RWPE2 (cell line): ENCODE measurements around the gene ACAP3.

Source experiments
- ATAC-seq: fragments of 200-7000 bp; cut with Tn5 transposase; 3 replicates; pipeline ENCODE4 v1.9.1; 2021; ENCODE audit warnings: low read depth
- DNase-seq: peaks from one replicate; pipeline ENCODE4 v3.0.0-alpha.2; 2020; ENCODE audit warnings: low spot score
- H3K27ac ChIP-seq: fragments of 450-650 bp; 2 replicates; pipeline ENCODE4 v1.5.1; 2017; ENCODE audit warnings: mild to moderate bottlenecking; ENCODE audit not compliant: poor library complexity, severe bottlenecking
- H3K27me3 ChIP-seq: fragments of 250-450 bp; sonication (Bioruptor Pico); 2 replicates; pipeline ENCODE4 v1.5.1; 2021; ENCODE audit warnings: mild to moderate bottlenecking, moderate library complexity; ENCODE audit not compliant: insufficient read depth, poor library complexity, severe bottlenecking
- H3K36me3 ChIP-seq: fragments of 250-450 bp; sonication (Bioruptor Pico); 2 replicates; pipeline ENCODE4 v1.5.1; 2020; ENCODE audit warnings: low read depth, mild to moderate bottlenecking, moderate library complexity
- H3K4me1 ChIP-seq: fragments of 250-450 bp; sonication (Bioruptor Pico); 2 replicates; pipeline ENCODE4 v1.5.1; 2021; ENCODE audit warnings: mild to moderate bottlenecking, moderate library complexity; ENCODE audit not compliant: insufficient read depth, poor library complexity, severe bottlenecking
- H3K4me3 ChIP-seq: fragments of 250-450 bp; sonication (Bioruptor Pico); 2 replicates; pipeline ENCODE4 v1.5.1; 2021; ENCODE audit warnings: mild to moderate bottlenecking, moderate library complexity; ENCODE audit not compliant: severe bottlenecking
- H3K9me3 ChIP-seq: fragments of 250-450 bp; sonication (Bioruptor Pico); 2 replicates; pipeline ENCODE4 v1.5.1; 2021; ENCODE audit warnings: mild to moderate bottlenecking, moderate library complexity; ENCODE audit not compliant: severe bottlenecking
- TF ChIP-seq, protein P1 (sequence below): fragments of 450-650 bp; IDR thresholded peaks from one replicate; pipeline ENCODE4 v1.5.1; 2017; ENCODE audit warnings: mild to moderate bottlenecking, moderate library complexity; ENCODE audit not compliant: poor library complexity, severe bottlenecking

ACAP3 gene

DNA sequence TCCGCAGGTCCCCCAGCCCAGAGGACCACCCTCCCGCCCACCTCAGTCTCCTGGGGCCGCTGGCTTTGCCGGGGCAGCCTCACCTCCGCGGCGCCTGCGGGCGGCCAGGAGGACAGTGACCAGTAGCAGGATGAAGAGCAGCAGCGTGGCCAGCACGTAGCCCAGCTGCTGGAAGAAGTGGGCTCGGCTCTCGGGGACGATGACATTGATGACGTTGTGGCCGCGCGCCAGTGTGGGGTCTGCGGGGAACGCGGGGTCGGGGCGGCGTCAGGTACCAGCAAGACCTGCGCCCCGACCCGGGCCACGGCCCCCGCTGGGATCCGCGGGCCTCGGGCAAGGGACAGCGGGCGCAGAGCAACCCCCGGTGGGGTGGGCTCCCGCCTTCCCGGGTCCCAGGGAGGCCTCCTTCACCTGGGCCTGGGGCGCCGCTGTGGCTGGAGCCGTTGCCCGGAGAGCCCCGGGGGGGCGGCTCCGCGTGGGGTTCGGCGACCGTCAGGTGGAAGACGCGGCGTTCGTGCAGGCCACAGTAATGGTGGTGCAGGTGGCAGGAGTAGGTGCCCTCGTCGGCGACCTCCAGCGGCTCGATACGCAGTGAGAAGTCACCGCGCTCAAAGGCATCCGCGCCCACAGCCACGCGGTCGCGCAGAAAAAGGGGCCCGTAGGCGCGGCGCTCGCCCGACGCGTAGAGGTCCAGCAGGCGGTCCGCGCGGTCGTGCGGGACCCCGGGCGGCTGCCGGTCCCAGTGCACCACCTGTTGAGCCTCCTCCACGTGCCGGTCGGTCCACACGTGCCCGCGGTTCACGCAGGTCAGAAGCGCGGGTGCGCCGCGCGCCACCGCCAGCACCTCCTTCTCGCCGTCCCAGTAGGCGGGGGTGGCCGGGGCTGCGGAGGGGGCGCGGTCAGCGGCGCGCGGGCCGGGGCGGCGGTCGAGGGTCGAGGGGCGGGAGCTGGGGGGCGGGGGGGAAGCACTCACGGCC lies 46.8 kb upstream of the ACAP3 start:
- H3K9me3 ChIP-seq: no peaks in the 10 kb centered on the region
- TF ChIP-seq, protein P1, sequence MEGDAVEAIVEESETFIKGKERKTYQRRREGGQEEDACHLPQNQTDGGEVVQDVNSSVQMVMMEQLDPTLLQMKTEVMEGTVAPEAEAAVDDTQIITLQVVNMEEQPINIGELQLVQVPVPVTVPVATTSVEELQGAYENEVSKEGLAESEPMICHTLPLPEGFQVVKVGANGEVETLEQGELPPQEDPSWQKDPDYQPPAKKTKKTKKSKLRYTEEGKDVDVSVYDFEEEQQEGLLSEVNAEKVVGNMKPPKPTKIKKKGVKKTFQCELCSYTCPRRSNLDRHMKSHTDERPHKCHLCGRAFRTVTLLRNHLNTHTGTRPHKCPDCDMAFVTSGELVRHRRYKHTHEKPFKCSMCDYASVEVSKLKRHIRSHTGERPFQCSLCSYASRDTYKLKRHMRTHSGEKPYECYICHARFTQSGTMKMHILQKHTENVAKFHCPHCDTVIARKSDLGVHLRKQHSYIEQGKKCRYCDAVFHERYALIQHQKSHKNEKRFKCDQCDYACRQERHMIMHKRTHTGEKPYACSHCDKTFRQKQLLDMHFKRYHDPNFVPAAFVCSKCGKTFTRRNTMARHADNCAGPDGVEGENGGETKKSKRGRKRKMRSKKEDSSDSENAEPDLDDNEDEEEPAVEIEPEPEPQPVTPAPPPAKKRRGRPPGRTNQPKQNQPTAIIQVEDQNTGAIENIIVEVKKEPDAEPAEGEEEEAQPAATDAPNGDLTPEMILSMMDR: no peak
- ATAC-seq: no peak
- no peaks in the 10 kb centered on the region for H3K27me3 ChIP-seq
- H3K36me3 ChIP-seq: no peaks in the 10 kb centered on the region
- H3K4me1 ChIP-seq: peaks cover 4% of the 10 kb centered on the region
- peak; percentile 44 for DNase-seq
- H3K4me3 ChIP-seq: no peak overlapping the region
- H3K27ac ChIP-seq: no peak overlapping the region

DNA sequence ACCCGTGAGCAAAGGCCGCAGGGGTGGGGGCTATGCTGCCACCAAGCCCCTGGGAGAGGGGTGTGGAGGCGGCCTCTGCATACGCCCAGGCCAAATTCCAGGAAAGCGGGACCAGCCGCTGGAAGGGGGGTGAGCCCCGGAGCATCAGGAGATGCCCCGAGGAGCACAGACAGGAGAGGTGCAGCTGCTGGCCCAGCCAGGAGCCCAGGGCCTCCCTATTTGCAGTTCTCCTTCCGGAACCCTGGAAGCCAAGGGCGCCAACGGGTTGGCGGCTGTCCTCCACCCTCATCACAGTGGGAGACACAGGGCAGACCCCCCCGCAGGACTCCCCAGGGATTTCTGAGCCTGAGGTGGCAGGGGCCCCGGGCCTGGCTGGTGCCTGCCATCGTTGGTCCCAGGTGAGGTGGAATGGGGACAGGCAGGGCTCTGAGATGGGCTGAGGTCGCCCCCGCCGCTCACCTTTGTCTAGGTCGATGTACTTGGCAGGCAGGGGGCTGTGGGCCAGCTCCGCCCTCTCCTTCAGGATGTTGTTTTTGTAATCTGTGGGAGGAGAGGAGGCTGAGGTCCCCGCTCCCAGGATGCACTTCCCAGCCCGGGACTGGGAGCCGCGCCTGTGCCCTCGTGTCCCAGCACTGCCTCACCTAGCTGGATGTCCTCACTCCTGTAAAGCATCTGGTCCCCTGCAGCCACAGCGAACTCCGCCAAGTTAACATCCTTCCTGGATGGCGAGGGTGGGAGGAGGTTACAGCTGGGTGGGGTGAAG lies 45.8 kb upstream of the ACAP3 start:
- no peaks in the 10 kb centered on the region for H3K36me3 ChIP-seq
- no peak overlapping the region for H3K4me3 ChIP-seq
- H3K4me1 ChIP-seq: peaks cover 4% of the 10 kb centered on the region
- peak; percentile 57 for DNase-seq
- ATAC-seq: peak; percentile 17; the same call in 2 of the 3 replicates
- H3K9me3 ChIP-seq: no peaks in the 10 kb centered on the region
- H3K27me3 ChIP-seq: no peaks in the 10 kb centered on the region
- peak overlapping the region; percentile 21 for H3K27ac ChIP-seq
- TF ChIP-seq, protein P1: no peak

- no peak for ATAC-seq
- Histone ChIP-seq H3K36me3 (no peaks in the 10 kb centered on the region), H3K27me3 (no peaks in the 10 kb centered on the region), H3K4me3 (no peak overlapping the region), H3K4me1 (peaks cover 4% of the 10 kb centered on the region), H3K9me3 (no peaks in the 10 kb centered on the region), H3K27ac (peak overlapping the region; percentile 21)
- TF ChIP-seq, protein P1: no peak
- peak; percentile 60 for DNase-seq
Observed at GRCh38 chr1:1352786-1353388, 45.2 kb upstream of the ACAP3 start.

DNA sequence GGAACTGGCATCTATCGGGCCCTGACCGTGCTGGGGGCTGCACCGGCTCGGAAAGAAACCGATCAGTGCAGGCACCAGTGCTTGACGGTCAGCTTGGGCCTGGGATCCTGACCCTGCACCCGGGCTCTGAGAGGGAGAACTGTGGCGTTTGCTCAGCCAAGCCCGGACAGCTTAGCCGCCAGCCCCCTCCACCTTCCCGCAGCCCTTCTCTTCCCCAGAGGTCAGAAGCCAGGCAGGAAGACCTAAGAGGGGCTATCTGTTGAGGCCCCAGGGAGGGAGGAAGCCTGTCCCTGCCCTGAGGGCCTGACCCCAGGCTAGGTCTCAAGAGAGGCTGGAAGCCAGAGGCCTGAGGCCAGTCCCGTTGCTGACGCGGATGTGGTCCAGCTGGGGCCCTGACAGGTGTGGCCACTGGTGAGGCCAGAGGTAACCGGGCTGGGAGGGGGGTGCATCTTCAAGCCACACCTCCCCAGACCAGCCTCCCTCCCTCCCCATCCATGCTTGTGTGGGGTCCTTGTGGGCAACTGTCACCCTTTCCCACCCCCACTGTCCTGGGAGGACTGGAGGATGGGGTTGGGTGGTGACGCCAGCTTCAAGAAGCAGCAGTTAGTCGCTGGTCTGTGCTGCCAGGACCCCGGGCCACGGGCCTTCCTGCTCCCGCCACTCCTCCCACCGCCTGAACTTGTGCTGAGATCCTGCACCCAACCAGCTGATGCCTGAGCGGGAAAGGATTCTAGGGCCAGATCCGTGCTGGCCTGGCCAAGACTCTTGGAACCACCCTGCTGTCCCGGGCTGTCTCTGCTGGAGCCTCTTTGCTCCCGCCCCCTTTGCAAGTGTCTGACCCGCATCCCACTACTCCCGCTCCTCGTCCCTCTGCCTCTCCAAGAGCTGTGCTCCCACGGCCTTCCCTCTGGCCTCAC lies 44.0 kb upstream of the ACAP3 start:
- peak; percentile 78 for DNase-seq
- H3K4me1 ChIP-seq: peaks cover 4% of the 10 kb centered on the region
- TF ChIP-seq, protein P1: no peak
- ATAC-seq: peak; percentile 16; the same call in 1 of the 3 replicates
- H3K27me3 ChIP-seq: no peaks in the 10 kb centered on the region
- no peak overlapping the region for H3K4me3 ChIP-seq
- no peaks in the 10 kb centered on the region for H3K36me3 ChIP-seq
- no peaks in the 10 kb centered on the region for H3K9me3 ChIP-seq
- H3K27ac ChIP-seq: peak overlapping the region; percentile 21
